SK-N-MC (cell line): ENCODE data around the gene CHIC1.
"Not testable (repeated sequence)": the region's sequence is repeated elsewhere in the genome, so short reads cannot be mapped to it uniquely, and the experiment has no call there.

Experiments used
- DNase-seq: peaks from one replicate; pipeline ENCODE4 v3.0.0-alpha.2; 2011; ENCODE audit warnings: low read depth, low spot score
- H3K27ac ChIP-seq: fragments of 200-600 bp; sonication (generic); 2 replicates; pipeline ENCODE4 v1.5.1; 2016; ENCODE audit warnings: mixed run types
- H3K36me3 ChIP-seq: fragments of 200-600 bp; sonication (generic); 2 replicates; pipeline ENCODE4 v1.6.1; 2017; ENCODE audit warnings: antibody characterized with exemption, low read length, mixed read lengths; ENCODE audit not compliant: insufficient read depth
- H3K4me3 ChIP-seq: fragments of 200-600 bp; sonication (generic); 2 replicates; pipeline ENCODE4 v1.5.1; 2016
- H3K9ac ChIP-seq: fragments of 200-600 bp; sonication (generic); 2 replicates; pipeline ENCODE4 v1.8.0; 2017; ENCODE audit warnings: mixed run types, mixed read lengths; ENCODE audit not compliant: insufficient read length
- H3K9me3 ChIP-seq: fragments of 200-600 bp; sonication (generic); 2 replicates; pipeline ENCODE4 v1.6.1; 2017; ENCODE audit warnings: low read depth, mild to moderate bottlenecking, antibody characterized with exemption, low read length, moderate library complexity, mixed read lengths
- EZH2 ChIP-seq: fragments of 200-600 bp; sonication (generic); IDR thresholded peaks from one replicate; pipeline ENCODE4 v1.6.1; 2017; ENCODE audit warnings: antibody characterized with exemption
- FOXP2 ChIP-seq: optimal IDR thresholded peaks from 2 replicates; pipeline ENCODE3; 2011; ENCODE audit warnings: mild to moderate bottlenecking, moderate library complexity; ENCODE audit not compliant: insufficient read depth; ENCODE audit errors: extremely low read length, control extremely low read depth
- POLR2AphosphoS5 ChIP-seq: IDR thresholded peaks from 2 replicates; pipeline ENCODE4 v1.6.1; 2012; ENCODE audit warnings: mild to moderate bottlenecking, low read depth, low read length, borderline replicate concordance

The CHIC1 gene

DNA sequence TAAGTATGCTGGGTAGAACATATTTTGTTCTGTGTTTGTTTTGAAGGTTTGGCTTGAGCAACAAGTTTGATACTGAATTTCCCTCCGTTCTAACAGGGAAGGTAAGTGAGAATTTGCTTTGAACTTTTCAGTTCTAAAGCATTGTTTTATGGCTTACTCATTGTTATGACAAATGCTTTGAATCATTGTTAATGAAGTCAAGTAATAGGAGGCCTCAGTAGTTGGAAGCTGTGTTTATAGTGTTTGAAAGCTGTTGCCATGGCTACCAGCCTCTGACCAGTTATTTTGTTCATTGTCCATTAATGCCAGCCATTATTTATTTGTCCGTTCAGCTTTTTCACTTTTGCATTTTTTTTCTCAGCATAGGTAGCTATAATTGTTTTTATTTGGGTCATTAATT lies 14.4 kb downstream of the CHIC1 start:
- no peak overlapping the region for H3K4me3 ChIP-seq
- H3K36me3 ChIP-seq, result no peaks in the 10 kb centered on the region
- no peak for DNase-seq
- TF ChIP-seq FOXP2, result no peak
- no peak for TF ChIP-seq POLR2AphosphoS5
- TF ChIP-seq EZH2, result no peak
- H3K9me3 ChIP-seq, result no peaks in the 10 kb centered on the region
- no peak overlapping the region for H3K9ac ChIP-seq
- no peak overlapping the region for H3K27ac ChIP-seq

DNA sequence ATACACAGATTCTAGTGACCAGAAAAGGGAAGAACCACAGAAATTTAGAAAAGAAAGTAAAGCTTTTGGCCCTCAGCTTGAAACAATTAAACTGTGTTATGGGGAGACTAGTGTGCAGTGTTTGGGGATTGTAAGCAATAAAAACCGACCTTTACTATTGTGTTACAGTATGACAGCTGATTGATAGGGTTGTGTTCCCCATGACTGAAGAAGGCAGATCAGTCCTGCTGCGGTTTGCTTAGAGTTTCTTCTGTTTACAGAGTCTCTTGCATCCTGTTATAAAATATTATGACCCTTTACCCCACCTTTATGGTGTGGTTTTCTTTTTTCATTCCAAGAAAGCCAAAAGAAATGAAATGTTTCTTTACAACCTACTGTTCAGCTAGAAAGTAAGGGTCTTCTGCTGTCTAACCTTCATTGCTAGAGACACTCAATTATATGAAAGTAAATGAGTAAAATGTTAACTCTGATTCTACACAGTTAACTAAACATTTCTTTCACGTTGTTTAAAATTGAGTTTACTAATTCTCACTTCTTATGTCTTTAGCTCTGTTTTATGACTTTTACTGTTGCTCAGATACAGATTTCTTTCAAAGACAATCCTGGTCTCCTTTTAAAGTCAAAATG lies 18.1 kb downstream of the CHIC1 start:
- H3K9me3 ChIP-seq, result no peaks in the 10 kb centered on the region
- H3K36me3 ChIP-seq, result no peaks in the 10 kb centered on the region
- no peak for DNase-seq
- H3K27ac ChIP-seq, result no peak overlapping the region
- H3K4me3 ChIP-seq, result no peak overlapping the region
- TF ChIP-seq FOXP2 (no peak), POLR2AphosphoS5 (no peak), EZH2 (no peak)
- H3K9ac ChIP-seq, result no peak overlapping the region

DNA sequence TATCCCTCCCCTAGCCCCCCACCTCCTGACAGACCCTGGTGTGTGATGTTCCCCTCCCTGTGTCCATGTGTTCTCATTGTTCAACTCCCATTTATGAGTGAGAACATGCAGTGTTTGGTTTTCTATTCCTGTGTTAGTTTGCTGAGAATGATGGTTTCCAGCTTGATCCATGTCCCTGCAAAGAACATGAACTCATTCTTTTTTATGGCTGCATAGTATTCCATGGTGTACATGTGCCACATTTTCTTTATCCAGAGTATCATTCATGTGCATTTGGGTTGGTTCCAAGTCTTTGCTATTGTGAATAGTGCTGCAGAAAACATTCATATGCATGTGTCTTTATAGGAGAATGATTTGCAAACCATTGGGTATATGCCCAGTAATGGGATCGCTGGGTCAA lies 34.8 kb downstream of the CHIC1 start:
- not testable (repeated sequence) for H3K36me3 ChIP-seq, H3K27ac ChIP-seq, DNase-seq

DNA sequence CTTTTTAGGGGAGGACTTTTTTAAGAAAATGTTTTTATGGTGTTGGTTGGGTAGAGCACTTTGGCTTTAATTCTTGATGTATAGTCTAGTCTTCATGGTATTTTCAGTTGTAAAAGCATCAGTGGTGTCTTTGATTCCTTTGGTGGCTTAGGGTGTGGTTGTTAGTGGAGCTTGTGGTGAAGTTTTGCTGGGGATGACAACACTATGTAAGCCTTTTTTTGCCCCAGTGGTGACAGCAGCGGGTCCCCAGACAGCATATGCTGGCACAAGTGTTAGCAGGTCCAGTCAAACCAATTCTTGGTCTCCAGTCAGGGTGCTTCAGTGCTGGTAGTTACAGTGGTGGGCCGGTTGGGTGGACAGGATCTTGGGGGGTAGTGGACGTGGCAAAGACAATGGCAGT lies 52.0 kb downstream of the CHIC1 start:
- H3K36me3 ChIP-seq, result no peaks in the 10 kb centered on the region

More for the DNA sequence above, 34.8 kb downstream of the CHIC1 start:
- not testable (repeated sequence) for H3K9me3 ChIP-seq, H3K9ac ChIP-seq, H3K4me3 ChIP-seq

DNA sequence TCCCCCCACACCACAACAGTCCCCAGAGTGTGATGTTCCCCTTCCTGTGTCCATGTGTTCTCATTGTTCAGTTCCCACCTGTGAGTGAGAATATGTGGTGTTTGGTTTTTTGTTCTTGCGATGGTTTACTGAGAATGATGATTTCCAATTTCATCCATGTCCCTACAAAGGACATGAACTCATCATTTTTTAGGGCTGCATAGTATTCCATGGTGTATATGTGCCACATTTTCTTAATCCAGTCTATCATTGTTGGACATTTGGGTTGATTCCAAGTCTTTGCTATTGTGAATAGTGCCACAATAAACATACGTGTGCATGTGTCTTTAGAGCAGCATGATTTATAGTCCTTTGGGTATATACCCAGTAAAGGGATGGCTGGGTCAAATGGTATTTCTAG lies 78.7 kb downstream of the CHIC1 start:
- H3K27ac ChIP-seq, H3K9me3 ChIP-seq, H3K9ac ChIP-seq, DNase-seq, H3K36me3 ChIP-seq, H3K4me3 ChIP-seq: not testable (repeated sequence)

More for the DNA sequence above, 52.0 kb downstream of the CHIC1 start:
- DNase-seq, result no peak
- Histone ChIP-seq H3K9ac (no peak overlapping the region), H3K27ac (no peak overlapping the region), H3K9me3 (no peaks in the 10 kb centered on the region), H3K4me3 (no peak overlapping the region)
- TF ChIP-seq FOXP2 (no peak), EZH2 (no peak), POLR2AphosphoS5 (no peak)

DNA sequence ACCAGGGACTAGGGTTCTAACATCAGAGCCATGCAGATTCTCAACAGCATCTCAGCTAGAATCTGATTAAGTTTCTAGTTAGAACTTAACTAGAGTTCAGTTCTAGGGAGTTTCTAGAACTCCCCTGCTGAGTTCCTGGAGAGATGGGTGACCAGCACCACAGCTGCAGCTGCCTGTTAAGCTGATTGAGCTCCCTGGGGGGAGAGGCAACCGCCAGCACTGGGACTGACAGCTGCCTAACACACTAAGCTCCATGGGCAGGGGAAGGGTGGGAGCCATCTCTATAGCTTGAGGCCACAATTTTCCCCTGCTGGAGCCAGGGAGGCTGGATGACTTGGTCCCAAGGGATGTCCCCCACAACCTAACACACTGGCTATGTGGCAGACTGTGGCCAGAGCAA lies 84.2 kb downstream of the CHIC1 start:
- no peaks in the 10 kb centered on the region; the same call in 1 of the 2 replicates for H3K9me3 ChIP-seq
- H3K4me3 ChIP-seq, result no peak overlapping the region
- TF ChIP-seq FOXP2, result no peak
- TF ChIP-seq POLR2AphosphoS5, result no peak
- TF ChIP-seq EZH2, result no peak
- no peak overlapping the region for H3K9ac ChIP-seq
- no peak overlapping the region for H3K27ac ChIP-seq
- DNase-seq, result no peak
- H3K36me3 ChIP-seq, result no peaks in the 10 kb centered on the region

DNA sequence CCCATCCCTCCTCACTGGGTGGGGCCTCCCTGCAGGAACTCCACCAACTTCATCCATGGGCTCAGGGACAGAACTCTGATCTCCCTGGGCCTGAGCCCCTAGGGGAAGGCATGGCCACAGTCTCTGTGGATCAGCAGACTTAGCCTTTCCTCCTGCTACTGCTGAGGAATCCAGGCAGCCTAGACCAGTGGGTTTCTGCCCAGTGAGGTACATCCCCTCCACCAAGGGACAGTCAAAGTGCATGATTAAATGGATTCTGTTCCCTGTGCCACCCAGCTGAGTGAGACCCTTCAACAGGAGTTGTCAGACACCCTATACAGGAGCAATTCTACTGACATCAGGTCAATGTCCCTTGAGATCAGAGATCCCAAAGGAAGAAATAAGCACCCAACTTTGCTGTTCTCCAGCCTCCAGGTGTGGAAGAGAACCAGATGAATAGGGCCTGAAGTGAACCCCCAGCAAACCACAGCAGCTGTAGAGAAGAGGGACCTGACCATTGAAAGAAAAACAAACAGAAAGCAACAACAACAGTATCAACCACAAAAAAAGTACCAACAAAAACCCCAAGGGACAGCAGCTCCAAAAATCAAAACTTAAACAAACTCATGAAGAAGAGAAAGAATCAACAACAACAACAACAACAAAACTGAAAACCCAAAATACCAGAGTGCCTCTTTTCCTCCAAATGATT lies 84.8 kb downstream of the CHIC1 start:
- TF ChIP-seq EZH2 (no peak), FOXP2 (no peak), POLR2AphosphoS5 (no peak)
- Histone ChIP-seq H3K27ac (no peak overlapping the region), H3K9ac (no peak overlapping the region), H3K4me3 (no peak overlapping the region), H3K9me3 (no peaks in the 10 kb centered on the region; the same call in 1 of the 2 replicates), H3K36me3 (no peaks in the 10 kb centered on the region)
- no peak for DNase-seq

DNA sequence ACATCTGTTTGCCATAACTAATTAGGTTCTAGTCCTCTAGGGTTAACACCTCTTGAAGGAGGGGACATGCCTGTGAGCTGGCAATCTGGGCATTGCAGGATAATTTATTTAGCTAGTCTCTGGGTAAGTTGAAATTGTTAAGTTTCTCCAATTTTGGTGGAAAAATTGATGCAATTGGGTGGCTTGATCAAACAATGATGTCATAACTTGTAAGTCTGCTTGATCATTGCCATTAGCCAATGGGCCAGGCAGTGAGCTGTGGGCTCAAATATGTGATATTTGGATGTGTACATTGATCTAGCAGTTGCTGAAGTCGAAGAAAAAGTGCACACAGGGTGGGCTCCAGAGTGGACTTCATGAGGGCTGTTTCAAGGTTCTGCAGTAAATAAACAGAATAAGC lies 98.3 kb downstream of the CHIC1 start:
- not testable (repeated sequence) for H3K9me3 ChIP-seq, H3K36me3 ChIP-seq, H3K4me3 ChIP-seq, H3K27ac ChIP-seq, H3K9ac ChIP-seq, DNase-seq

DNA sequence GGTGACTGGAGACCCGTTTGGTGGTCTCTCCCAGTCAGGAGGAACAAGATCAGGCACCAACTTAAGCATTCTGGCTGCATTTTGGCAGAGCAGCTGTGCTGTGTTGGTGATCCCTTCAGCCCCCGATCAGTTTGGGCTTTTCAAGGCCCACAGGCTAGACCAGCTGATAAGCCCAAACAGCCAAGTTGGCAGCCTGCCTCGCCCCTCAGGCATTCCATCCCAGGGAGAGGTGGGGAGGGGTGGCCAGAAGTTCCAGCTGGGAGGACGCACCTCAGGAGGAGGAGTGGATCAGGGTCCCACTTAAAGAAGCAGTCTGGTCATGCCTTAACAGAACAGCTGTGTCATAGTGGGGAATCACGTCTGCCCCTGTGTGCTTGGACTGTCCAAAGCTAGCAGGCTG lies 105.8 kb downstream of the CHIC1 start:
- TF ChIP-seq FOXP2 (no peak), EZH2 (no peak), POLR2AphosphoS5 (no peak)
- H3K27ac ChIP-seq, result no peak overlapping the region
- DNase-seq, result no peak
- H3K9ac ChIP-seq, result no peak overlapping the region
- H3K9me3 ChIP-seq, result no peaks in the 10 kb centered on the region
- H3K36me3 ChIP-seq, result no peaks in the 10 kb centered on the region
- no peak overlapping the region for H3K4me3 ChIP-seq
